GM18498 (cell line): ENCODE measurements around the gene CHCHD2.
"Not testable (repeated sequence)": the region's sequence is repeated elsewhere in the genome, so short reads cannot be mapped to it uniquely, and the experiment has no call there.

Experiments used
- ATAC-seq: cut with Tn5 transposase; IDR thresholded peaks from one replicate; pipeline ENCODE4 v1.9.1; 2021; ENCODE audit warnings: mild to moderate bottlenecking, moderate library complexity; ENCODE audit not compliant: unreplicated experiment

Gene CHCHD2

DNA sequence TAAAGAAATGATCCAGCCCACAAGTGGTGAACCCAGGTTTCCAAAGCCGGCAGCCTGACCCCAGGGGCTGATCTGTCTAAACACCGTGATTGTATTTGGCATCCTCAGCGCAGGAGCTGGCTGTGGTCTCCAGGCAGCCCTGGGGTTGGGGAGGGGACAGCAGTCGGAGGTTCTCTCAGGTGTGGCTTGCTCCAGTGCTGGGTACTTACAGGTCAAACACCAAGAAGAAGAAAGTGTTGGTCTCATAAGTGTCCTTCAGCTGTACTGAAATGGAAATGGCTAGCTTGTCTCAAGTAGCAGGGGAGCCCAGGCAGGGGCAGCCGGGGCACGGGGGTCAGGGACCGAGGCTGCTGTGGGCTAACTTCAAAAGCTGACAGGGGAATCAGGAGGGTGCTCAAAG, 19.5 kb downstream of the CHCHD2 start:
- no peak for ATAC-seq

DNA sequence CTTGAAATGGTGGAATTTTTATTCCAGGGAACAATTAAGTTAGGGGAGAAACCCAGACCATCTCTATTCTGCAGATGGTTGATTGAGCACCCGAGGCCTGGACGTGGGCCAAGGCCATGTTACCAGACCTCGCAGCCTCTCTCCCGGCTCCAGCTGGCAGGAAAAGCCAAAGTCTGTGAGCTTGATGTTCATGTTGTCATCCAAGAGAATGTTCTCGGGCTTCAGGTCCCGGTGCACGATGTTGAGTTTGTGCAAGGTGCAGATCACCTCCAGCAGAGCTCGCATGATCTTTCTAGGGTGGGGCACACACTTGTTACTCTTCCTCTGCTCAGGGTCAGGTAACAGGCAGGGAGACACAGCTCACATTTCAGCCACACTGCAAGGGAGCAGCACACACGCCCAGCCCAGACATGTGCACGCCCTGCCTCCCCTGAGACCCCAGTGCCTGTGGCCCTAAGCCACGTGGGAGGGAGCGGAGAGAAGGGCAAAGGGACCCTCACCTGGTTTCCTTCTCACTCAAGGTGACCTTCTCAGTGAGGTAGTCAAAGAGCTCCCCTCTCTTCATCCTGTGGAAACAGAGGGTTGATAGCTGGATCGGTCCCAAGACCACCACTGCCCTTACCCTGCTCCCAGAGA, 23.0 kb downstream of the CHCHD2 start:
- ATAC-seq = no peak

DNA sequence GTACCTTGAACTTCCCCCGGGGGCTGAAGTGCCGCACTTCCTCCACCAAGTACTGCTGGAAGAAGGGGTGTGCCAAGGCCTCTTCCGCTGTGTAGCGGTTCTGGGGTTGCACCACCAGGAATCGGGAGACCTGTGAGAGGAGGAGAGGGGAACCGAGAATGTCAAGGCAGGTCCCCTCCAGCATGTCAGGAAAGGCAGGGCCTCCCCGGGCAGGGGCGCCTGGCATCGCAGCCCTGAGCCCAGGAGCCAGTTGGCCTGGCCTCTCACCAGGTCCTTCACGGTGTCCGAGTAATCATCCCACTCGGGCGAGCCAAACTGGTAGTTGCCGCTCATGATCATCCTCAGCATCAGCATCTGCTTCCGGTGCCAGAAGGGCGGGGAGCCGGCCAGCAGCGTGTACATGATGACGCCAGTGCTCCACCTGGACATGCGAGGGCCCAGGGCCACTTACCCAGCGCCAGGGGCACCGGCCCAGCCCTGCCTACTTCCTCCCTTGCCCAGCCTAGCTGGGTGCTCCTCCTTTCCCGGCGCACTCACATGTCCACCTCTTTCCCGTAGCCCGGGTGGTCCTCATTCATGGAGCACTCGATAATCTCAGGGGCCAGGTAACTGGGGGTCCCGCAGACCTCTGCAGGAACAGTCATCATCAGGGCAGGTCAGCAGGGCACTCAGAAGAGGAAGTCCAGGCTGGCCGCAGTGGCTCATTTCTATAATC, 24.5 kb downstream of the CHCHD2 start:
- ATAC-seq = no peak

DNA sequence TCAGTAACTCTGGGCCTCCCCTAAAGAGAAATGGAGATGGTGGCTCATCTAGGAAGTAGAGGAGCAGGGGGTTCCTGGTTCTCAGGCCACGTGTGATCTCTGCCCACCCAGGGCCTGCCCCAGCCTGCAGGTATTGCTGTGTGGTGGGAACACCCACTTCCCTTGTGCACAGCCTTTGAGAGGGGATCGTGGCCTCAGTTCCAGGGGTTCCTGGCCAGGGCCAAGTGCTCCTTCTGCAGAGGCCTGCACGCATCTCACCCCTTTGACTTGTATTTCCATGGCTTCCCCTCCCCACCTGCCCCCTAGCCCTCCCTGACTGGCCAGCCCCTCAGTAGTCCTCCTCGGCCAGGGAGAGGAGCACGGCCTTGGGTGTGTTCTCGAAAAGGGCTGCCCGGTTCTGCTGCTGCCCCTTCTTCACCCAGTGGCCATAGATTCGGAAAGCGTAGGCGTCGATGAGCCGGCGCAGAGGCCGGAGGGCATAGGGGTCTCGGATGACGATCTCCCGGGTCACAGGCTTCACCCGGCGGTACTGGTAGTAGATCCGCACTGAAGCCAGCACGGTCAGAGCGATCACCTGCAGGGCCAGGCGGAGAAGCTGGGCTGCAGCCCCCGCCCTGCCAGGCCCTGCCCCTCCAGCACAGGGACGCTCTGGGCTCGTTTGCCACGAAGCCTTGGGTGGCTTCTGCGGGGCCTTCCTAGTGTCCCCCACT, 25.4 kb downstream of the CHCHD2 start:
- not testable (repeated sequence) for ATAC-seq

DNA sequence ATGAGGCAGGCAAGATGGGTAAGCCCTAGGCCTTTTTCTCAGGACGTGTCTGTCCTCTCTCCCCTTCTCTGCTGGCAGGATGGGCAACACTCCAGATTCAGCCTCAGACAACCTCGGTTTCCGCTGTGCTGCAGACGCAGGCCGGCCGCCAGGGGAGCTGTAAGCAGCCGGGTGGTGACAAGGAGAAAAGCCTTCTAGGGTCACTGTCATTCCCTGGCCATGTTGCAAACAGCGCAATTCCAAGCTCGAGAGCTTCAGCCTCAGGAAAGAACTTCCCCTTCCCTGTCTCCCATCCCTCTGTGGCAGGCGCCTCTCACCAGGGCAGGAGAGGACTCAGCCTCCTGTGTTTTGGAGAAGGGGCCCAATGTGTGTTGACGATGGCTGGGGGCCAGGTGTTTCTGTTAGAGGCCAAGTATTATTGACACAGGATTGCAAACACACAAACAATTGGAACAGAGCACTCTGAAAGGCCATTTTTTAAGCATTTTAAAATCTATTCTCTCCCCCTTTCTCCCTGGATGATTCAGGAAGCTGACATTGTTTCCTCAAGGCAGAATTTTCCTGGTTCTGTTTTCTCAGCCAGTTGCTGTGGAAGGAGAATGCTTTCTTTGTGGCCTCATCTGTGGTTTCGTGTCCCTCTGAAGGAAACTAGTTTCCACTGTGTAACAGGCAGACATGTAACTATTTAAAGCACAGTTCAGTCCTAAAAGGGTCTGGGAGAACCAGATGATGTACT, 26.7 kb downstream of the CHCHD2 start:
- ATAC-seq = no peak

DNA sequence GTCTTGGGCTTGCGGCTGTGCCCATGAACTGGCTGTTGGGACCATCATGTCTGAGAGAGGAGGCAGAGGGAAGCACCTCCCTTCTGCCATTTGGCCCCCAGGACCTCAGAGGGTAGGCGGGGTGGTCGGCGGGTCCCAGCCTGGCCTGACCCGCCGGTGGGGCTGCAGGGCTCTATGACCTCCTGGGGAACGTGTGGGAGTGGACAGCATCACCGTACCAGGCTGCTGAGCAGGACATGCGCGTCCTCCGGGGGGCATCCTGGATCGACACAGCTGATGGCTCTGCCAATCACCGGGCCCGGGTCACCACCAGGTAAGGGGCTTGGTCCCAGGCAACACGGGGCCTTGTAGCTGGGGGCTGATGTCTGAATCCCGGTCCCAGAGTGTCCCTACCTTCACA, 28.1 kb downstream of the CHCHD2 start:
- no peak for ATAC-seq

DNA sequence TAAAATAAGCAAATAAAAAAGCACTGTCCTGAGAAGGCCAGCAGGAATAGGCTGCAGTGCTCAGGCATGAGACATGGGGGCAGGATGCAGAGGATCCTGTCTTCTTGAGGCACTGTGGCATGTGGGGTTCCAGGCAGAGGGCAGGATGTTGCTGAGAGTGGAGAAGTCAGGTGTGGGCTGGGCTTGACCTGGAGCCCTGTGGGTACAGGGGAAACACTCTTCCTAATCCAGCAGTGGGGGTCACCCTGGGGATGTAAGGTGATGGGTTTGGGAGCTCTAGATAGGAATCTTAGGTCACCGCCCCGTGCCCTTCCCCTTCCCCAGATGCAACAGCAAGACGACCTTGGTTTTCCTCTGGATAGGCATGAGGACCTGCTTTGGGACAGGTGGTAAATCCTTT, 28.6 kb downstream of the CHCHD2 start:
- ATAC-seq = no peak

DNA sequence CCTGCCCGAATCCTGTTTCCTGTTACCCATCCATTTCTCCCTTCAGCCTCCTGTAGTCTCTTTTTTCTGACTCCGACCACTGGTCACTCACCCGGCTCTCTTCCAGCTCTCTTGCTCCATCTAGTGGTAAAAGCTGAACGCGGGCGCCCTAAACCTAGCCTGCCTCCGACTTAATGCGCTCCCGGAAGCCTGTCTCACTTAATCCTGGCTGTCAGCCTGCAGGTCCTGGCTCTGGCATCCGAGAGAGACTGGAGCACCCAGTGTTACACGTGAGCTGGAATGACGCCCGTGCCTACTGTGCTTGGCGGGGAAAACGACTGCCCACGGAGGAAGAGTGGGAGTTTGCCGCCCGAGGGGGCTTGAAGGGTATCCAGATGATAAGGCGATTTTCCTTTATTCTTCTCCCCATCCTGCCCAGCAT, 31.9 kb downstream of the CHCHD2 start:
- ATAC-seq = peak; percentile 92

DNA sequence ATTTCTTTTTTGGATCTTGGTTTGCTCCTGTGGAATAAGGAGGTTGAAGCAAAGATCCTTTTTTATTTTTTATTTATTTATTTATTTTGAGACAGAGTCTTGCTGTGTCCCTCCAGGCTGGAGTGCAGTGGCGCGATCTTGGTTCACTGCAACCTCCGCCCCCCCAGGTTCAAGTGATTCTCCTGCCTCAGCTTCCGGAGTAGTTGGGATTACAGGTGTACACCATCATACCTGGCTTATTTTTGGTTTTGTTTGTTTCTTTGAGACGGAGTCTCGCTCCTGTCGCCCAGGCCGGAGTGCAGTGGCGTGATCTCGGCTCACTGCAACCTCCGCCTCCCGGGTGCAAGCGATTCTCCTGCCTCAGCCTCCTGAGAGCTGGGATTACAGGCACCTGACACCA, 39.9 kb downstream of the CHCHD2 start:
- not testable (repeated sequence) for ATAC-seq

DNA sequence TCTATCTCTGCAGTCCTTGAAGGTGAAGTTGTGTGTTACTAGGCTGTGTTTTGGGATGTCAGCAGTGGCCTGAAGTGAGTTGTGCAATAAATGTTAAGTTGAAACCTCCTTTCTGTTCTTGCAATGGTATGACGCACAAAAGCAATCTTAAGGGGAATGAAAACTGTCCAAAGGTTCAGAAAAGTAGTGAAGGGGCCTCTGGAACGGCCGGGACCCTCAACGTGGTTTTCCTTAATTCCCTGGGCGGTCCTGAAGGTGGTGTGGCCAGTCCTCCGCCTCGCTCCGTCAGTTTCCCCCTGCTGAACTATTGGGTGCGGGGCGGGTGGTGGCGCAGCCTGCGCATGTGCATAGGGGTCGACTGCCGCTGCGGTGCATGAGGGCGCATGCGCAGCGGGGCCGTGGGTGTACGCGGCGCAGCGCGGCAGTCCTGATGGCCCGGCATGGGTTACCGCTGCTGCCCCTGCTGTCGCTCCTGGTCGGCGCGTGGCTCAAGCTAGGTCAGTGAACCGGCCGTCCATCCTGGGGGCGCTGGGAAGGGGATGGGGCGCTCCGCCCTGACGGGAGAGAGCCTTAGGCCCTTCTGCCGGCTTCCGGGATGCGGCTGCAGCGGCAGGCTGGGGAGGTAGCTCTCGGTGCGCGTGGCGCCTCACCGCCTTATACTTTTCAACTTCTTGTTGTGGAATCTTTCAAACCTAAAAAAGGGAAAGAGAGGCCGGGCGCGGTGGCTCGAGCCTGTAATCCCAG, 42.2 kb downstream of the CHCHD2 start, which contains the start of gene SUMF2:
Gene SUMF2, plus strand, starts transcription at position 405 of the 744 bp plus-strand sequence. Its CDS starts 26 bp downstream, at position 431.
- peak; percentile 88 for ATAC-seq

DNA sequence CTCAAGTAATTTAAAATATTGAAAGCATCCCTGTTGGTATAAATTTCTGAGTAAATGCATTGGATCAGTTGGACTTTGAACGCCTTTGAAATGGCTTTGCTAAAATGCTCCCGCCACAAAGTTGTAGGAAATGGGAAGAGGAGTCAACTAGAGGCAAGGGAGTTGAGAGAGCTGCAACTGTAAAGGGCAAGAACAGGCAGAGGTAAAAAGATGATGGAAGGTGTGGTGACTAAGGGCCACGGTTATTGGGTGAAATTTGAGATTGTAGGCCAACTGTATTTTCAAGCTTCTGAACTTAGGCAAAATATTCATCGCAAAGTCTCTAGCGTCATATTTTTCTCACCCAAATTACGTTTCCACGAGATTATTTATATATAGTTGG, 42.8 kb downstream of the CHCHD2 start:
- ATAC-seq = no peak

DNA sequence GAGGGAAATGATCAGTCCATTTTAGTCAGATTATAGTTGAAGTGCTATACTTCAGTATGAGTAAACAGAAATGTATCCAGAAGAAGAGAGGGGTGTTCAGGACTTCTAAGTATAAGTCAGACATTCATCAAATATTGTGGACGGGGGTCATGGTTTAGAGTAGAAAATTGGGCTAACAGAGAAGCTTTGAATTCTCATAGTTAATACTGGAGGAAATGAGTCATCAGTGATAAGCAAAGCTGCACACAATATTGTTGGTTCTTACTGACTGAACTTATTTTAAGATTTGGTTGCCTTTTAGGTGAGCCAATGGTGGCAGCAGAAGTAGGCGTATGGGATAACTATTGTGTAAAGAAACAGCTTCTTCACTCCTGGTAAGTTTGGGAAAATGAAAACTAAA, 43.9 kb downstream of the CHCHD2 start:
- ATAC-seq = no peak

DNA sequence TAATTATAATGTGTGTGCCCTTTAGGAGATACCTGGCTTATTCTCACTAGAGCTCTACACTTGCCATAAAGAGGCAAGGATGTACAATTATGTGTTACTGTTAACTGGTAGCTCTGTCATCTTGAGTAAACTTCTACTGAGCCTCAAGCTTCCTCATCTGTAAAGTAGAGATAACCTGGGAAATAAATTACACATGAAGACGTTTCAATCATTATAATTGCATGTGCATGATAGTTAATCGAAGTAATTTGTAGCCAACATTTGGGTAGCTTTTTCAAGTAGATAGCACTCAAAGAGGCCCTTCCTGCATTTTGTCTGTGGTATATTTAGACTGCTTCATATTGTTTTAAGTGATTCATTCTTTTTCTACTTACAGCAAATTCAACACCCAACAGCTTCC, 52.3 kb downstream of the CHCHD2 start:
- ATAC-seq = no peak

DNA sequence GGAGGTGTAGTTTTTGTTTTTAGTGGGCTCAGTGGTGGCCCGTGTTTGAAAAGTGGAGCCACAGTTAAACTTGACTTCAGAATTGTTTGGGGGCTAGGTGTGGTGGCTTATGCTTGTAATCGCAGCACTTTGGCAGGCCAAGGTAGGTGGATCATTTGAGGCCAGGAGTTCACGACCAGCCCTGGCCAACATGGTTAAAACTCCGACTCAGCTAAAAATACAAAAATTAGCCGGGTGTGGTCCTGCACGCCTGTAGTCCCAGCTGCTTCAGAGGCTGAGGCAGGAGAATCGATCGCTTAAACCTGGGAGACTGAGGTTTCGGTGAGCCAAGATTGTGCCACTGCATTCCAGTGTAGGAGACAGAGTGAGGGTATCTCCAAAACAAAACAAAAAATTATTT, 52.9 kb downstream of the CHCHD2 start:
- no peak for ATAC-seq
